Vagina (tissue), 2 donors: Measurements from ENCODE around the gene FBXO17. TPM values are rescaled to one million over a fixed set of nuclear protein-coding genes. Genes with fewer than 3 reads are reported as not detected.

Source experiments
- DNase-seq, 2 donors: peaks; one replicate each; pipeline ENCODE4 v3.0.0-alpha.2; 2017; ENCODE audit errors: extremely low spot score in 2 of 2
- H3K27ac ChIP-seq: fragments of 200-600 bp; sonication (generic); one replicate; pipeline ENCODE4 v1.5.1; 2019
- H3K27me3 ChIP-seq: fragments of 200-600 bp; sonication (generic); one replicate; pipeline ENCODE4 v1.5.1; 2019
- H3K36me3 ChIP-seq, 2 donors: fragments of 200-600 bp; sonication (generic); one replicate each; pipeline ENCODE4 v1.5.1; 2017 to 2019
- H3K4me1 ChIP-seq: fragments of 200-600 bp; sonication (generic); one replicate; pipeline ENCODE4 v1.5.1; 2019
- H3K4me3 ChIP-seq, 2 donors: fragments of 200-600 bp; sonication (generic); 1 replicate in 1 of 2; 2 replicates in 1 of 2; pipeline ENCODE4 v1.5.1; 2016 to 2019
- H3K9me3 ChIP-seq: fragments of 200-600 bp; sonication (generic); one replicate; pipeline ENCODE4 v1.5.1; 2019
- CTCF ChIP-seq, 3 experiments: fragments of 450-650 bp in 2 of 3; fragments of 200-600 bp in 1 of 3; sonication (generic) in 1 of 3; IDR thresholded peaks; one replicate each; pipeline ENCODE4 v1.5.1; 2017 to 2019; ENCODE audit warnings: antibody characterized with exemption in 3 of 3, mild to moderate bottlenecking in 2 of 3, moderate library complexity in 2 of 3
- POLR2A ChIP-seq, 2 donors: fragments of 450-650 bp; IDR thresholded peaks; one replicate each; pipeline ENCODE4 v1.6.1; 2017; ENCODE audit warnings: antibody characterized with exemption in 2 of 2, mild to moderate bottlenecking in 2 of 2, moderate library complexity in 2 of 2
- POLR2AphosphoS5 ChIP-seq, 2 donors: sonication (generic); formaldehyde crosslinking; IDR thresholded peaks; one replicate each; pipeline ENCODE4 v1.9.0; 2017; ENCODE audit warnings: antibody characterized with exemption in 2 of 2, mild to moderate bottlenecking in 2 of 2, low read depth in 1 of 2; ENCODE audit not compliant: insufficient read depth in 1 of 2
- intact Hi-C: fragments of 100-400 bp; cut with DNase I; formaldehyde crosslinking; loops from one replicate; pipeline ENCODE4 v1.15.1; 2023
- total RNA-seq: library from RNA; depleted of rRNA; stranded (reverse); fragments of >200 nt; gene quantifications from one replicate; pipeline ENCODE4 v1.2.3, GENCODE V29; 2016

The FBXO17 gene
- total RNA-seq, 1 donor from 2014 or later, result 44.0 TPM

GRCh38 chr19:38929929-38930775, 45.4 kb downstream of the FBXO17 start, which contains the start of gene SARS2:
SARS2 (minus strand) TSS chr19:38930763; CDS start chr19:38930736, 27 bp downstream.
- peak in 1 of 2 donors; percentile 95 for DNase-seq
- Histone ChIP-seq H3K4me3 (peak within 1 kb of the TSS; percentile 81 to 87), H3K9me3 (no peaks in the 10 kb centered on the region), H3K27me3 (no peaks in the 10 kb centered on the region), H3K4me1 (peaks cover 26% of the 10 kb centered on the region), H3K27ac (peak within 1 kb of the TSS; percentile 82), H3K36me3 (peaks cover 0 to 22% of the 10 kb centered on the region in 2 donors)
- intact Hi-C loops, result loop anchor here (10.0 kb wide), 1 partner anchor 385 kb away; no protein-coding TSS in a partner anchor
- peak; percentile 95 to 98 (median 97) for TF ChIP-seq CTCF (IDR thresholded peaks at IDR 0.05)
- TF ChIP-seq POLR2AphosphoS5 (IDR thresholded peaks at IDR 0.05; ENCODE audit: insufficient read depth in 1 of 2, low read depth in 1 of 2), result peak; percentile 86 to 94
- TF ChIP-seq POLR2A (IDR thresholded peaks at IDR 0.05), result no peak

- no peak for DNase-seq
- no peaks in the 10 kb centered on the region for H3K27me3 ChIP-seq
- H3K27ac ChIP-seq, result no peak overlapping the region
- H3K4me1 ChIP-seq, result peaks cover 26% of the 10 kb centered on the region
- no peaks in the 10 kb centered on the region for H3K9me3 ChIP-seq
- TF ChIP-seq CTCF (IDR thresholded peaks at IDR 0.05) (no peak), POLR2A (IDR thresholded peaks at IDR 0.05) (no peak), POLR2AphosphoS5 (IDR thresholded peaks at IDR 0.05; ENCODE audit: insufficient read depth in 1 of 2, low read depth in 1 of 2) (no peak)
- intact Hi-C loops, result no loop called here
- peaks cover 0 to 29% of the 10 kb centered on the region in 2 donors for H3K36me3 ChIP-seq
- no peak overlapping the region for H3K4me3 ChIP-seq
Observed at GRCh38 chr19:38928391-38929001, 47.0 kb downstream of the FBXO17 start.

GRCh38 chr19:38924388-38924787, 51.2 kb downstream of the FBXO17 start:
- Histone ChIP-seq H3K27ac (no peak overlapping the region), H3K36me3 (peaks cover 0 to 24% of the 10 kb centered on the region in 2 donors), H3K27me3 (no peaks in the 10 kb centered on the region), H3K9me3 (no peaks in the 10 kb centered on the region), H3K4me3 (no peak overlapping the region), H3K4me1 (peaks cover 2% of the 10 kb centered on the region)
- no peak for DNase-seq
- no peak for TF ChIP-seq POLR2AphosphoS5 (IDR thresholded peaks at IDR 0.05; ENCODE audit: insufficient read depth in 1 of 2, low read depth in 1 of 2)
- TF ChIP-seq POLR2A (IDR thresholded peaks at IDR 0.05), result no peak
- no peak for TF ChIP-seq CTCF (IDR thresholded peaks at IDR 0.05)
- intact Hi-C loops, result no loop called here

GRCh38 chr19:38922482-38922881, 53.1 kb downstream of the FBXO17 start:
- H3K36me3 ChIP-seq, result peaks cover 0 to 24% of the 10 kb centered on the region in 2 donors
- H3K27ac ChIP-seq, result no peak overlapping the region
- no peaks in the 10 kb centered on the region for H3K9me3 ChIP-seq
- H3K4me3 ChIP-seq, result no peak overlapping the region
- no peaks in the 10 kb centered on the region for H3K4me1 ChIP-seq
- DNase-seq, result no peak
- TF ChIP-seq CTCF (IDR thresholded peaks at IDR 0.05) (no peak), POLR2A (IDR thresholded peaks at IDR 0.05) (no peak), POLR2AphosphoS5 (IDR thresholded peaks at IDR 0.05; ENCODE audit: insufficient read depth in 1 of 2, low read depth in 1 of 2) (no peak)
- H3K27me3 ChIP-seq, result no peaks in the 10 kb centered on the region
- intact Hi-C loops, result no loop called here
